NCI-H187 (cell line): ENCODE measurements around the gene HMG20A.
A peak's percentile ranks its signal among the peaks of the same experiment; 100 is the strongest.

Experiments
- DNase-seq, 2 experiments: peaks; one replicate each; lab custom pipeline; 2025; lab: John Stamatoyannopoulos, UW

HMG20A gene

GRCh38 chr15:77430213-77430612 is 9.5 kb downstream of the HMG20A start:
- DNase-seq = no peak

DNA sequence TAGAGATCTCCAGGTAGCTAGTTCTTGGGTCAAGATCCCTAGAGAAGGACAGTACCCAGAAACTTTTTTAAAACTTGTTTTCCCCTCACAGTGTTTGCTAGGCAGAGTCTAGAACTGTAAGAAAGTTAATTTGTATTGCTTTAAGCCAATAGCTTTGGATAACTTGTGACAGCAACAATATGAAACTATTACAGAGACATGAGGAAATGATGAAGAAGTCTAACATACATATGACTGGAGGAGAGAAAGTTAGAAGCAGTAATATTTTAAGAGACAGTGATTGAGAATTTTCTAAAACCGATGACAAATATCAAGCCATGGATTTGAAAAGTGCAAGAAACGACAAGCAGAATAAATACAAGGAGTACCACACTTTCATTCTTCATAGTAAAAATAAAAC is 10.0 kb downstream of the HMG20A start:
- DNase-seq = no peak

DNA sequence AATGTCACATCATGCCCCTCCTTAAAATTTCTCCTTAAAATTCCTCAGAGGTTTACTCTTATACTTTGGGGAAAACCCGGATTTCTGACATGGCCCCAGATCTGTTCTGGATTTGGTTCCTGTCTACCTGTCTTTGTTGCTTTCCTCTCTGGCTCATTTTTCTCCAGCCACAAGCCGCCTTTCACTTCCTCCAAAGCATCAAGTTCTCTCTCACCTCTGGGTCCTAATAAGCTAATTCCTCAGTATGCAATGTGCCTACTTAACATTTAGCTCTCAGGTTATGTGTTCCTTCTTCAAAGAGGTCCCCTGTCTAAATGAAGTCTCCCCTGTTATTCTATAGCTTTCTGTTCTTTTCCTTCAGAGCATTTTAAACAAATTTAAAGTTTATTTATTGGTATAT is 16.1 kb downstream of the HMG20A start:
- no peak for DNase-seq

DNA sequence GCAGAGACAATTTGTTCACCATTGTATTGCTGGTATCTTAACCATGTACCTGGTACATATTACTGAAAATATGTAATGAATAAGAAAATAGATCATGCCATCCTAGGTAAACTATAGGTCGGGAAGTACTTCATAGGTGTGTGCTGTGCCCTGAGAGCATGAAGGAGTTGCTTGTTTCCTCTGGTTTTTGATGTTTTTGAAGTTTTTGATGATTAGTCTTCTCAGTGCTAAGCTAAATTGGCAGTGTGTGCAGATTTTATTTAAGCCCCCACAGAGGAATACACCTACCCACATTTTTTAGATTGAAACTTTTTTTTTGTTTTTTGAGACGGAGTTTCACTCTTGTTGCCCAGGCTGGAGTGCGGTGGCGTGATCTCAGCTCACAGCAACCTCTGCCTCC is 16.6 kb downstream of the HMG20A start:
- DNase-seq = no peak

GRCh38 chr15:77440378-77440999 is 19.8 kb downstream of the HMG20A start:
- no peak for DNase-seq

GRCh38 chr15:77446840-77447390 is 26.2 kb downstream of the HMG20A start:
- no peak for DNase-seq

DNA sequence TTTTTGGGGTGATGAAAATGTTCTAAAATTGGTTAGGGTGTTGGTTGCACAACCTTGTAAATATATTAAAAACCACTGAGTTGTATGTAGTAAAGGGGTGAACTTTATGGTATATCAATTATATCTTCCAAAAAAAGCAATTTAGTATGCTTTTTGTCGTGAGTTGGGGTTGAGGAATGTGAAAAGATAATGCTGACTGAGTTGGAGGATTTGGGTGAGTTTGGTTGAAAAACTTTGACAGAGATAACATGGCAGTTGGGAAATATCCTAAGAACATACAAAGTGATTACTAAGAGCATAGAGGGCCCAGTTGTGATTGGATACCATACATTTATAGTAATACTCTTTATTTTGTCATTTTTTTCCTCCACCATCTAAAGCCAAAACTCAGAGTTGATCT is 33.6 kb downstream of the HMG20A start:
- no peak for DNase-seq

- DNase-seq = no peak
Measured at GRCh38 chr15:77454951-77455350, 34.3 kb downstream of the HMG20A start.

- DNase-seq = no peak
Measured at GRCh38 chr15:77455696-77456321, 35.1 kb downstream of the HMG20A start.

DNA sequence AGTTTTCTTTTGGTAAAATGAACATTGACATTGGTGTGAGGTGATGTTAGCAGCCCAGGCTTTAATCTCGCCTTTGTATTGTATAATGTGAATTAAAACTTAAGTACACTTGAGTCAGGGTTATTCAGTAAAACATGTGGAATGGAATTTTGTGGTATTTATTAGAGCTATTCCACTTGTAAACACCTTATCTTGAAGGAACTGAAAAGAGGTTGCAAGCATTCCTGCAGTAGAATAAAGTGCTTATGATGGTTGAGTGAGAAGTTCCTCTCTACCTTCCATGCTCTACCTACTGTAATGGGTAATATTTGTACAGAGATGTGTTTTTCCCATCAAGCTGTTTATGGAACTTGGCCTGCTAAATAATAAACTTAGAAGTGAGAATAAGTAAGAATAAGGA is 36.1 kb downstream of the HMG20A start:
- no peak for DNase-seq

GRCh38 chr15:77457191-77457904 is 36.7 kb downstream of the HMG20A start:
- DNase-seq = peak; percentile 12 to 15

DNA sequence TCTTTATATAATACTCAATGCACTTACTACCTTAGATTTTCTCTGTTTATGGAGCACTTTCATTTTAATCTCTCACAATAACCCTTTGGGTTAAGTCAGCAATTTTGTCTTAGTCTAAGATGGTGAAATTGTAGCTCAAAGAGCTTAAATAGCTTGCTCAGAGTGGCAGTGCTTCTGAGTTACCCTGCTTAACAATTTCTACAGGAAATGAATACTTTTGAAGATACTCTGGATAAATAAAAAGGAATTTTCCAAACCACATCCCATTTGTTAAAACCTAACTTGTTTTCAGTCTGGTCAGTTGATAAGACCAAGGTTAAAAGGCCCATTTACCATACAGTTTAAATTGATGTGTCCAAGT is 37.2 kb downstream of the HMG20A start:
- DNase-seq = no peak

DNA sequence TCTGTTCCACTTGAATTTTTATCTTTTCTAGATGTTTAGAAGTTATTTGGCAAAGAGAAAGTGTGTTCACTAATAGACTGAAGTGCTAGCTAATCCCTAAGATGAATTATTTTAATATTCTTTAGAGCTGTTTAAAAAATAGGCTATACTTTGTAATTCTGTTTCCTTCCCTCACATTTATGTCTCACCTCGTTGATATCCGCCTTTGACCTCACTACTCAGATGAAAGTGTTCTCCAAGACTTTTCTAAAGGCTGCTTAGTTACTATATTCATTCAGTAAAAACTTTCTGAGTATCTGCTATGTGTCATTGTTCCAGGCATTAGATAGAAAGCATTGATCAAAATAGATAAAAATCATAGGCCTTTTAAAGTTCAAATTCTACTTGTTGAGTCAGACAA is 38.3 kb downstream of the HMG20A start:
- no peak for DNase-seq

GRCh38 chr15:77461486-77461885 is 40.8 kb downstream of the HMG20A start:
- no peak for DNase-seq

DNA sequence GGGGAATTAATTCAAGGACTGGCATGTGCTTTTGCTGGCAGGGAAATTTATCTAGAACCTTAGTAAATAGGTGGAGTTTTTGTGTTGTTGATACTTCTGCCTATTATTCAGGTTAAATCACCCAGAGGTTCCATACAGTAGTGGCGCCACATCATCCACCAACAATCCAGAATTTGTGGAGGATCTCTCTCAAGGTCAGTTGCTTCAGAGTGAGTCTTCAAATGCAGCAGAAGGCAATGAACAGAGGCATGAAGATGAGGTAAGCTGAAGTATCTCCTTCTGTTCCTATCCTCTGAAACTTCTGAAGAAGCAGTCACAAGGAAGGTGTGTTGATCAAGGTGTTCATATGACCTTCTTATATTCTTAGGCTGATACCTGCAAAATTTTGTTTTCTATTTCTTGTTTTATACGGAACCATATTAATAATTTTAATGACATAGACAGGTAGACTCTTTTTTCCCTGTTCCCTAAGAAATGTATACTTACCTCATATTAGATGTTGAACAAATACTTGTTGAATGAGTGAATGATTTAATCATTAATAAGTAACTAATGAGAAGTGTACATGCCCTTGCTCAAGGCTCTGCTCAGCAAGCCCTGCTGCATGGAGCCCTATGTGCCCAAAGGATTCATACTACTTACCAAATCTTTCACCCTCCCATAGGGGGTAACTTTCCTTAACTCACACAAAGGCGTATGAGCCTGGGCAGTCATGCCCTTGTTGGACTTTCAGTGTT is 43.6 kb downstream of the HMG20A start:
- no peak for DNase-seq

- no peak for DNase-seq
Measured at GRCh38 chr15:77466521-77466920, 45.8 kb downstream of the HMG20A start.

DNA sequence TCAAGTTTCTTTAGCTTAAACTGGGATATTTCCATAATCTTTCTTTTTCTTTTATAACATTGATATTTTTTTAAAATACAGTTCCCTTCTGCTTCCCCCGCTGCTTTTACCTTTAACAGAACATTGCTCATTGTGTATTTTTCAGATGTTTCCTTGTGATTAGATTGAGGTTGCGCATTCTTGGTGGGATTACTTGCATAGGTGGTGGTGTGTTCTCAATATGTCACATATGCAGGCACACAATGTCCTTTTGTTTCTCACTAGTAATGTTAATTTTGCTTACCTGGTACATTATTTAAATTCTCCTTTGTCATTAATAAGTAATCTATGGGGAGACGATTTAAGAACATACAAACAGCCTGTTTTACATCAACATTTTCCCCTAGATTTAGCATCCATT is 48.2 kb downstream of the HMG20A start:
- DNase-seq = no peak

- no peak for DNase-seq
Measured at GRCh38 chr15:77470235-77470634, 49.5 kb downstream of the HMG20A start.

- no peak for DNase-seq
Measured at GRCh38 chr15:77473328-77473727, 52.6 kb downstream of the HMG20A start.

DNA sequence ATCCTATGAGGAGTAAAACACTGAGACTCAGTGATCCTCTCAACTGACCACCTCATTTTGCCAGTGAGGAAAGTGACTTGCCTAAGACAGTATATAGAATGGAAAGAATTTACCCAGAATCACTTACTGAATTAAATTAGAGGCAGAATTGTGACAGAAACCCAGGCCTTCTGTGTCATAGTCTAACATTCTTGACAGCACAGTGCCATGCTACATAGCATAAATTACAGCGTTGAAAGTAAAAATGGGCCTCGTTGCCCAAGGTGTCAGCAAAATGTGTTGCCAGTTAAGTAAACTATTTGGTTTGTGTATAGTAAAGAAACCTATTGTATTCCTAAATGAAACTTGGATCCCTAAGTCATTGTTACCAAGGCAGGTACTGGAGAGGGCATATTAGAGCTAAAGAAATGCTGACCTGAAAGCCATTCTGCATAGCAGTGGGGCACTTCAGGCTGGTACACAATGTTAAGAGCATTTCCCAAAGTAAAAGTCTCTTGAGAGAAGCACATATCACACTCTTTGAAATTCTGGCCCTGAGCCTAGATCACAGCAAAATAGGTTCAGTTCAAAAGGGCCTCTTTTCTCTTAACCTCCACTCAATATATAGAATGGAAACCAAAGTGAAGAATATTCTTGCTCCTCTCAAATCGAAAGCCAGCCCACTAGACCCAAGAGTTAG is 53.8 kb downstream of the HMG20A start:
- DNase-seq = peak in 1 of 2 experiments; percentile 35

- DNase-seq = peak in 1 of 2 experiments; percentile 49
Measured at GRCh38 chr15:77475001-77475400, 54.3 kb downstream of the HMG20A start.

- no peak for DNase-seq
Measured at GRCh38 chr15:77475898-77476297, 55.2 kb downstream of the HMG20A start.
